CD4-positive, alpha-beta T cell treated with Interleukin-4 for 1 hour (primary cell): ENCODE results near the gene TARBP1.
"Not testable (repeated sequence)": the region's sequence is repeated elsewhere in the genome, so short reads cannot be mapped to it uniquely, and the experiment has no call there.

Experiments used
- DNase-seq, 2 donors: peaks; one replicate each; pipeline ENCODE4 v3.0.0-alpha.2; 2020 to 2022

TARBP1 gene

DNA sequence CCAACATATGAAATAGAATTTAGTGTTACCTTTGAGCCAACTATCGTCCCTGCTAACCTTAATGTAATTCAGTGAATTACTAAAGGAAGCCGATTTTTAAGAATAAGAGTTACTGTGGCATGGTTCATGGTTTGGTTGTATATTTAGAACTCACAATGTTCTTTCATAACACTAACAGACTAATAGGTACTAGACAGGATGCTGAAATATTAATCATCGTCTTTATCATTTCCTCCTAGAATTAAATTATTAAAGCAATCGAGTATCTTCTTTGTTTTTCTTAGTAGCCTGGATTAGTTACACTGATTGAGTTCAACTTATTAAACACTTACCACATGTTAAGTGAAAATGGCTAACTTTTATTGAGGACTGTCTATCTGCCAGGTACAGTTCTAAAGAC lies 47.7 kb downstream of the TARBP1 start:
- no peak for DNase-seq

- DNase-seq, result no peak
These were observed 48.3 kb downstream of the TARBP1 start for GRCh38 chr1:234430691-234431090.

- no peak for DNase-seq
These were observed 49.6 kb downstream of the TARBP1 start for GRCh38 chr1:234429434-234429806.

DNA sequence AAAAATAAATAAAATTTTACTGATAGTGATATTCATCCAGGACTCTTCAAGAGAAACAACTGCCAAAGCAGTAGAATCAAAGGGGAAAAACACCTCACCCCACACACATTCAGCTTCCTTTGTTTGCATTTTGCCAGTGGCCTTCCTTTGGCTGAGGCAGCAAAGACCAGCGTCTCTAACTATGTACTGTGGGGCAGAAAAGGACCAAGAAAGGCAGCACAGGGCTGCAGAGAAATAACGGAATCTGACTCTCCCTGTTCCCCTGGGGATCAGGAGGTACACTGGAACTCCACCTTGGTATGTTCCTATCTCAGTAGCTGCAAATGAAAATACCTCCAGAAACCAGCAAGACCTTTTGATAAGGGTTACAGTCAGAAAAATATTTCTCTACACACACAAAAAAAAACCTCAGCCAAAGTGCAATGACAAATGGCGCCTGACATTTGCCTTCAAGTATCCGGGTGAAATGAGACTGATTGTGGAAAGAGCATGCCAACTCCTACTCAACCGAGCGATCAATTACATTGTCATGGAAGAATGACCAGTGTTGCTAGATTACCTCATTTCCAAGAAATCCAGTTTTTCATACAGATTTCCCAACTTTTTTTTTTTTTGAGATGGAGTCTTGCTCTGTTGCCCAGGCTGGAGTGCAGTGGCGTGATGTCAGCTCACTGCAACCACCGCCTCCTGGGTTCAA lies 50.9 kb downstream of the TARBP1 start:
- no peak for DNase-seq

GRCh38 chr1:234413990-234414389 lies 65.0 kb downstream of the TARBP1 start:
- no peak for DNase-seq

- DNase-seq, result no peak
These were observed 65.5 kb downstream of the TARBP1 start for GRCh38 chr1:234413485-234413884.

DNA sequence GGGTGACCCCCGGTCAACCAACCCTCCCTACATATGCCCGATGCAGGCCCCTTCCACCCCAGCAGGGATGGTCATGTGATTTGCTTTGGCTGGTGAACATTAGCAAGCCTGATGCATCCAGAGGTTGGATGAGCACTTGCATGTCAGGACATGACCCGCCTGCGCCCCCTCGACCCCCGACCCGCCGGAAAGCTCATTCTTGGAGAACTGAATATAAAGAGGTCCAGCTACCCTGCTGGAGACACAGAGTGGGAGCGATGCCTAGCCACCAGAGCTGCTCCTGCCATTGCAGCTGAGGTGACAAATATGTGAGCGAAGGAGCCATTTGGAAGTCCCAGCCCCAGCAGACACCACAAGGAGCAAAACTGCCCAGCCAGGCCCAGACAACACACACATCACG lies 66.1 kb downstream of the TARBP1 start:
- DNase-seq, result no peak

GRCh38 chr1:234409328-234409727 lies 69.7 kb downstream of the TARBP1 start:
- DNase-seq, result peak; percentile 20 to 70

GRCh38 chr1:234408757-234409156 lies 70.2 kb downstream of the TARBP1 start:
- DNase-seq, result peak; percentile 70 to 76

GRCh38 chr1:234406871-234407270 lies 72.1 kb downstream of the TARBP1 start:
- DNase-seq, result no peak

DNA sequence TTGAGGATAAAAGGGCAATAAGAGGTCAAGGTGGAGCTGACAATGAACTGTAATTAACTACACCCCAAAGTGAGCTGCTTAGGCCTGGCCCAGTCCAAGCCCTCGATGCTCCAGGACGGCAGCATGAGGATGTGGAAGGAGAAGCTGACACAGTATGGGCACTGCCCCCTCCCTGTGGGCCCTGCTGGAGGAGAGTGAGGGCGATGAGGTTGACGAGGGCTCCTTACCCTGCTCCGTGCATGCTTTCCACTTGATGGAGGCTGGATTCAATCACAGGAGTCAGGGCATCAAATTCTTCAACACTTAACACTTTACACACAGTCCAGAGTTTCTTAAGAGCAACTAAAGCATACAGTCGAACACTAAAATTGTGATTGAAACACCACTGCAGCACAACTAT lies 73.3 kb downstream of the TARBP1 start:
- no peak for DNase-seq

DNA sequence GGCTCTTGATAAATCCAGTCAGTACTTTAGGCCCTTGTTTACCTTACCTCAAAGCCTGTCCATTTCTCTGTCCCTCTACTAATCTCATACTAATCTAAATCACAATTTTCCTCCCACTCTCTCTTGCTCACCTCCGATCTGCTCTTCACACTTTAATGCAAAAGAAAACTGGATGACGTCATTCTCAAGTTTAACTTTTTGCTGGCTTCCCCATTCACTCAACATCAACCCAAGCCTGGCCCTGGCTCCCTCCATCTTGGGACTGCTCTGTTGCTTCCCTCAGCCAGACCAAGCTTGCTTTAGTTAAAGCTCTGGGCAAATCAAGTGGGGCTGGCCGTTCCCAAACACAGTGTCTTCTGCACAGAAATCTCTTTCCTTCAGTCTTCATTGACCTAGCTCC lies 76.0 kb downstream of the TARBP1 start:
- no peak for DNase-seq

- DNase-seq, result no peak
These were observed 77.3 kb downstream of the TARBP1 start for GRCh38 chr1:234401658-234402057.

DNA sequence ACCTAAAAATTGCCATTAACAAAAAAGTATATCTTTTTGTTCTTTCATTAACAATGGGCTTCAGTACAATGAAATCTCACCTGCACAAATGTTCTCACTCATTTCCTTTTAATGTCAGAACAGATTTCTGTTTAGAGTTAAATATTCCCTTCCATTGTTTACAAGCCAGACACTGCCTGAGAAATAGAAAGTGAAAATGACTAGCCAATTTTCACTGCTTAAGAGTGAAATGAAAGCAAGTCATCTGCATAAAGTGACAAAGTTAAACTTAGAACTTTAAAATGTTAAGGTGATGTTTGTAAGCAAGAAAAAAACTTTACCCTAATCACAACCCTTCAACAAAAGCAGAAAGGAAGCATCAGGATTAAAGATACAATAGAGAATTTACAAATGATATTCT lies 78.2 kb downstream of the TARBP1 start:
- peak in 1 of 2 donors; percentile 53 for DNase-seq

DNA sequence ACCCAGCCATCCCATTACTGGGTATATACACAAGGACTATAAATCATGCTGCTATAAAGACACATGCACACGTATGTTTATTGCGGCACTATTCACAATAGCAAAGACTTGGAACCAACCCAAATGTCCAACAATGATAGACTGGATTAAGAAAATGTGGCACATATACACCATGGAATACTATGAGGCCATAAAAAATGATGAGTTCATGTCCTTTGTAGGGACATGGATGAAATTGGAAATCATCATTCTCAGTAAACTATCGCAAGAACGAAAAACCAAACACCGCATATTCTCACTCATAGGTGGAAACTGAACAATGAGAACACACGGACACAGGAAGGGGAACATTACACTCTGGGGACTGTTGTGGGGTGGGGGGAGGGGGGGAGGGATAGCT lies 79.5 kb downstream of the TARBP1 start:
- not testable (repeated sequence) for DNase-seq

- peak in 1 of 2 donors; percentile 20 for DNase-seq
These were observed 80.1 kb downstream of the TARBP1 start for GRCh38 chr1:234398849-234399381.

DNA sequence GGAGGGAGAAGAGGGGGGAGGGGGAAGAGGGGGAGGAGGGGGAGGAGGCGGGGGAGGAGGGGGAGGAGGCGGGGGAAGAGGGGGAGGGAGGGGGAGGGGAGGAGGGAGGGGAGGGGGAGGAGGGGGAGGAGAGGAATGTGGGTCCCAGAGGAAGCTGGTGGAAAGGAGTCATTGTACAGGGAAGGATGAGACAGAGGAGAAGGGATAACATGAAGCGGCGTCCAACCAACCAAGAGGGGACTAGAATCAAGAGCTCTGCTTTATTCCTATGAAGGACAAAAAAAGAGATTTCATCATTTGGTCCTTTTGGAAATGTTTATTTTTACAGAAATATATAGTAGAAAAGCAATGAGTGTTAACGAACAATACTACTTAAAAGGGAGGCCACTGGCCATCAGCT lies 81.2 kb downstream of the TARBP1 start:
- DNase-seq, result no peak

DNA sequence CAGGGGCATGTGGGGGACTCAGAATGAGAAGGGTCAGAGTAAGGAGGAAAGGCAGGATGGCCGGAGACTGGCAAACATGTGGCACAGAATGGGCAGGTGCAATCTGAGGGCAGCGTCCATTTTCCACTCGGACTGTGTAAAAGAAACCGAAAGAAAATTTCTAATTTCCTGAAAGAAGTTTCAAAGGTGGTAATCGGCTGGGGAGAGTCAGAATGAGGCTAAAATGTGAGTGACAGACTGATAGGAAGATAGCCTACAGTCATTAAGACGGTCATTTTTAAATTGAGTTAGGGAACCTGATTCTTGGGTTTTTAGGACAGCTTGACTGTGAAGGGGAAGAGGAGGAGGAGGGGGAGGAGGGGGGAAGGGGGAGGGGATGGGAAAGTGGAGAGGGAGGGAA lies 82.1 kb downstream of the TARBP1 start:
- DNase-seq, result no peak

- DNase-seq, result no peak
These were observed 82.9 kb downstream of the TARBP1 start for GRCh38 chr1:234396092-234396491.

DNA sequence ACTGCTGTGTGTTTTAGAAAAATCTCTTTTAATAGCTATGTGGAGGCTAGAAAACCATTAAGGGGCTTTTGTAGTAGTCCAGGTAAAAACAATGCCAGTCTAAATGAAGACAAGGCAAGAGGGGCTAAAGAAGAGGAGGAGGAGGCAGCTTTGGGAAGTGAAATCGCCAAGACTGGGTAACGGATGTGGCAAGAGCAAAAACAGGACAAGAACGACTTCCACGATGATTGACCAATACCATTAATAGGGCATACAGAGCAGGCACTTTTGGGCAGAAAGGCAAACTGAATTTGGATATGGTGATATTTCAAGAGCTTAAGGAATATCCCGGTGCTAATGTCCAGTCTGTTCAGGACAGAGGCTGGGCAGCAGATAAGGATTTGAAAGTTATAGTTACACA lies 83.7 kb downstream of the TARBP1 start:
- no peak for DNase-seq

- DNase-seq, result peak in 1 of 2 donors; percentile 25
These were observed 85.8 kb downstream of the TARBP1 start for GRCh38 chr1:234393190-234393589.

GRCh38 chr1:234388094-234388493 lies 90.9 kb downstream of the TARBP1 start:
- DNase-seq, result no peak

GRCh38 chr1:234386122-234386521 lies 92.9 kb downstream of the TARBP1 start:
- DNase-seq, result no peak

GRCh38 chr1:234381699-234382555 lies 97.1 kb downstream of the TARBP1 start:
- DNase-seq, result no peak
